GM21381 (cell line): ENCODE measurements around the gene GSTO2.

ENCODE experiments used
- ATAC-seq: cut with Tn5 transposase; IDR thresholded peaks from one replicate; pipeline ENCODE4 v1.9.1; 2021; ENCODE audit warnings: mild to moderate bottlenecking, moderate library complexity; ENCODE audit not compliant: unreplicated experiment

The GSTO2 gene

DNA sequence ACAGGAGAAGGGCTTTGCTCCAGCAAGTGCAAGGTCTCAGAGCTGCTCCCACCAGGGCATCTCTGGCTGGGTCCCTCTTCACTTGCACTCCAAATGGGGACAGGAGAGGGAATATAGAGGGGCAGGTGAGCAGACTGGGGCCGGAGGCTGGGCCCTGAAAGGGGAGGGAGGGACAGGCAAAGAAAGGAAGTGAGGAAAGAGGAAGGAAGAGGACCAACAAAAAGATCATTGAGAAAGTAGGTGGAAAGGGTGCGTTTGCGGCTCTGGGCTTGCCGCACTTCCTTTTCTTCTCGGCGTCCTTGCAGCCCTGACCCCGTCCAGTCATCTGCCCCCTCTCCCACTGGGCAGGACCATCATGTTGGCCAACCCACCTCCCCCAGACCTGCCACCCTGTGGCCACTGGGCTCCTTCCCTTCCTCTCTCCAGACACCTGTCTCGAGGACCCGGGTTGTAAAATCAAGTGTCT is 55.3 kb downstream of the GSTO2 start:
- ATAC-seq = no peak

DNA sequence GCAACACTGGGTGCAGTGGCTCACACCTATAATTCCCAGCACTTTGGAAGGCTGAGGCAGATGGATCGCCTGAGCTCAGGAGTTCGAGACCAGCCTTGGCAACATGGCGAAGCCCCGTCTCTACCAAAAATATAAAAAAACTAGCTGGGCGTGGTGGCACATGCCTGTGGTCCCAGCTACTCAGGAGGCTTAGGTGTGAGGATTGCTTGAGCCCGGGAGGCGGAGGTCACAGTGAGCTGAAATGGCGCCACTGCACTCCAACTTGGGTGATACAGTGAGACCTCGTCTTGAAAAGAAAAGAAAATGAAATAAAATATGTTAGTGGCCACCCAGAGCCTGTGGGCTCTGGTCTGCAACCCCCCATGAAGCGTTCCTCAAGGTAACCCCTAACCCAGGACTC is 55.9 kb downstream of the GSTO2 start:
- no peak for ATAC-seq

DNA sequence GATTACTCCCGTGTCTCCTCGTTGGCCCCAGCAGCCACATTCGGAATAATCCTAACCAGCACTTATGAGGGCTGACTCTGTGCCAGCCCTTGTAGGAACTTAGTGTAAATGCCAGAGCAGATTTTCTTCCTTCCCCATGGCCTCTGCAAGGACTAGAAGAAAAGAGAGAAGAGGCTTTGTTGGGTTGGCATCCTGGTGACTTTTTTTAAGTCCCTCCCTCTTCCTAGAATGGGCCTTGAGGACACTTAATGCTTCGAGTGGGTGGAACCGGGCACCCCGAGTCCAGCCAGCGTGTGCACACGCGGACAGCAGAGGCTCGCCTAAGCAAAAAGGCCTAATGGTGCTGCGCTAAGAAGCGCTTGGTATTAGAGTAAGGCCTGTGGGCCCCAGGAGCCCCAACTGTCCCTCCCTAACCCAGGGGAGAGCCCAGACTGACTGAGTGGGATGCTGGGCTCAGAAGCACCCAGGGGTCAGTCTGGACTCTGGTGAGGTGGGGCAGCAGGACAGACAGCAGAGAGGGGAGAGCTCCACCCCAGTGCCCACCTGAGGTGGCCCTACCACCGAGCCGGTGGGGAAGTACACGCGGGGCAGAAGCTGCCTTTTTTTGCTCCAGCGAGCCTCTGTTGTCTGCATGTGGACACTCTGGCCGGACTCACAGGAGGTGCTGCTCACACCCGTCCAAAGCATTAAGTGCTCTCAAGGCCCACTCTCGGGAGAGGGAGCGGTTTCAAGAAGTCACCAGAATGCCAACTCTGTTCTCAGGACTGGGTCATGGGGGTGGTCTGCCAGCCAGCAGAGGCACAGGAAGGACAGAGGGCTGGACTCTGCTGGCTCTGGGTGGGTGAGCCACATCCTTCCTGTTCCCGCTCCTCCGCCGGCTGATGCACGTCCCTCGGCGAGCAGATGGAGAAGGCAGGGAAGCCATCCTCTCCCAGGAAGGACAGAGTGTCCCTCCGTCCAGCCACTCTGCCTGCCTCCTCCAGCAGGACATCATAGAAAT is 56.8 kb downstream of the GSTO2 start:
- ATAC-seq = no peak

DNA sequence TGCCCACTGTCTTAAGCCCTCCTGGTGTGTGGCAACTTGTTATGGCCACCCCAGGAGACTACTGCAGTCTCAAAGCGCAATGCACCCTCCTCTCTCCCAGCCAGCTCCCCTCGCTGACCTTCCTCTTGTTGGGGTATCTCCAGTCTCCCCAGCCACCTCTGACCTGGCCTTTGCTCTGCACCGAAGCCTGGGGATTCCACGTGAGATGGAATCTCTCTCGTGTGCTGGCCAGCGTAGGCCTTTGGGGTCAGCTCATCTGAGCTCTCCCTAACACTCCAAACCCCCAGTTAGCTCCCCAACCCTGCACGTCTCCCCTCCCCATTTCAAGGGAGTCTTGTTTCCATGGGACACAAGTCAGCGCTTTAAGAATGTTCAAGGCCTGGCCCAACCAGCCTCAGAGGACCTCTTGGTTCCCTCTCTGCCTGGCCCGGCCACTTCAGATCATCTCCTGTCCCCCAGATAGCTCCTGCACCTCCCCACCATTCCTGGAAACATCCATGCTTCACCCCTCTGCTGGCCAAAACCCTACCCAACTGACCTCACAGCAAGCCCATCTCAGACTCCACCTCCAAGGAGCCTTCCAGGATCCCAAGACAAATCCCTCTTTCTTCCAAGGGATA is 58.1 kb downstream of the GSTO2 start:
- no peak for ATAC-seq

DNA sequence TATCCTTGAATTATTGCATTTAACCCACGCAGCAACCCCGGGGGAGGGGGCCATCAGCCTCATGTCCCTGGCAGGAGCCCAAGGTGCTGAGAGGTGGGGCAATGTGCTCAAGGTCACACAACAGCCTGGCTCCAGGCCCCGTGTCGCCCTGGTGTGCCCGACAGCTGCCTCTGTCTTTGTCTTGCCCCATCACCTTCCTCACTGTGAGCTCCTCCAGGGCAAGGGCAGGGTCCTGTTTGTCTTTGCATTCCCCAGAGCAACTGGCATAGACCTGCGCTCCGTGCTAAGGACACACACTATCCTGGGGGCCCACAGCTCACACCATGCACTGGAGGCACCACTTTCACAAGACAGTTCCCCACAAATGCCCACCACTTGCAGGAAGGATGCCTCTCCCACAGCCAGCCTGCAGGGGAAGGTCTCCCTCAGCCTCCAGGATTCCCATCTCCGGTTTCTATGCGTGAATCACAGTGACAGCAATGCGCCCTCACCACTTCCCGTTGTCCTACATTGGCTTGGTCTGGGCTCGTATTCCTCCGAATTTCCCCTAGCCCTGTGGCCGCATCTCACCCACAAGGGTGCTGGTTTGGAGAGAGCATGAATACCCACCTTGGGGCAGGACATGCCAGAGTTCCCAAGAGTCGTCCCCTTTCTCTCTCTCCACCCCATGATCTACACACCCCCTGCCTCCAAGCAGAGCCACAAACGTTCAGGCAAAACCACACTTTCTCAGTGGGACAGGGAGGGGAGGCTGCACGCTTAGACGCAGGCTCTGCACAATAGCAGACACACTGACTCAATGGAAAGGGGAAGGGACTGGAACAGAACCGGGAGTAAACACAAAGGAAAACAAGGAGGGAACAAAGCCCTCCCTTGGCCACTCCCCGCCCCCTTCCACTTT is 59.0 kb downstream of the GSTO2 start:
- no peak for ATAC-seq

DNA sequence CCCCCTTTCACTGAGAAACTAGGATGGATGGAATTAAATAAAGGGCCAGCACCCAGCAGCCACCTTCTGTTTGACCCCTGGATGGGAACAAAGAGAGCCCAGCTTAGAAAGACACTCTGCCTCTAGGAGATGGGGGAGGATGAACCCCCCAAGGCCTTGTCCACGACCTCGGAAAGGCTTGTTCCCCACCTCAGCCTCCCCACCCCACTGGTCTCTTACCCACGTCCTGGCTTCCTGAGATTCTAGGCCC is 59.6 kb downstream of the GSTO2 start:
- no peak for ATAC-seq

DNA sequence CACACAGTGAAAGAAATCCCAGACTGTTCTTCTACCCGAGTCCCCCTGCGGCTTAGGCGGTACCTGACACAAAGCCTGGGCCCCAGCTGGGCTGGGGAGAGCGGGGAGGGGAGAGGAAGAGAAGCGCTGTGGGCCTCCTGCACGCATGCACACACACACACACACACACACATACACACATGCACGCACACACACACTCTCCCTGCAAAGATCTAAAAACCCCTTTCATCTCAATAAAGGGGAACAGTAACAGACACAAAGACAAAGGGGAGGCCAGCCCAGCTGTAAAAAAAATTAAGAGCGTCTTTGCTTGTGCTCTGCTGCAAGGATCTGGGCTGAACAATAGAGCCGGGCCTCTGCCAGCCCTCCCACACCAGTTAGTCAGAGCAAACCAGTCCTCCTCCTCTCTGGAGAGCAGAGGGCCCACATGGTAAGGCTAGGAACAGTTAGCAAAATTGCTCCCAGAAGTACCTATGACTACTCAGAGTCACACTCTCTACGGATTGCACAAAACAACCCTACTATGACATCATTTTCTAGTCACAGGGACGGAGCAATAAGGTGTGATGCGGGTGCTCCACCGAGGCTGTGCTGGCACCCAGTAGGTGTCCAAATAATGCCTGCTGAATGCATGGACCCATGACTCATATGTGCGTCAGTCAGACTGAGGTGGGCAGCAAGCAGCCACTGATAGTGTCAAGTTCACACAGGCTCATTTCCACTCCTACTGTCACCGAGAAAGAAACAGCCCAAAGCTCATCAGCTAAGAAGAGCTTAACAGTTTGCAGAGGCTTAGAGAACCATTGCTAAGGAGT is 60.1 kb downstream of the GSTO2 start:
- ATAC-seq = no peak

DNA sequence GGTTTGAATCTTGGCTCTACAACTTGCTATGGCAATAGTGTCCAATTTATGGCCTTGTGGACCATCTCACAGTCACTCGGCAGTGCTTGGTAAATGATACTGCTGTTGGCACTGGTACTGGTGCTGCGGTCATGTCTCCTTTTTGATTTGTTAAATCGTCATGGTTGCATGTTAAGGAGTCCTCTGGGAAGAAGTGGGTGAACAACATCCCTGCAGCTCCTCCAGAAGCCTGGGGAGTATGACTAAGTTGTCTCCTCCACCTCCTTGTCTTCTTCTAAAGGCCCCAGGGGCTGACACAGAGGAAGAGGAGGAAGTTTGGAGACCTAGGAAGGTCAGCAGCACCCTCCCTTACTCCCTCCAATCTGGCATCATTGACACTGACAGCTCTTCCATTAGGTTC is 60.8 kb downstream of the GSTO2 start:
- ATAC-seq = no peak

DNA sequence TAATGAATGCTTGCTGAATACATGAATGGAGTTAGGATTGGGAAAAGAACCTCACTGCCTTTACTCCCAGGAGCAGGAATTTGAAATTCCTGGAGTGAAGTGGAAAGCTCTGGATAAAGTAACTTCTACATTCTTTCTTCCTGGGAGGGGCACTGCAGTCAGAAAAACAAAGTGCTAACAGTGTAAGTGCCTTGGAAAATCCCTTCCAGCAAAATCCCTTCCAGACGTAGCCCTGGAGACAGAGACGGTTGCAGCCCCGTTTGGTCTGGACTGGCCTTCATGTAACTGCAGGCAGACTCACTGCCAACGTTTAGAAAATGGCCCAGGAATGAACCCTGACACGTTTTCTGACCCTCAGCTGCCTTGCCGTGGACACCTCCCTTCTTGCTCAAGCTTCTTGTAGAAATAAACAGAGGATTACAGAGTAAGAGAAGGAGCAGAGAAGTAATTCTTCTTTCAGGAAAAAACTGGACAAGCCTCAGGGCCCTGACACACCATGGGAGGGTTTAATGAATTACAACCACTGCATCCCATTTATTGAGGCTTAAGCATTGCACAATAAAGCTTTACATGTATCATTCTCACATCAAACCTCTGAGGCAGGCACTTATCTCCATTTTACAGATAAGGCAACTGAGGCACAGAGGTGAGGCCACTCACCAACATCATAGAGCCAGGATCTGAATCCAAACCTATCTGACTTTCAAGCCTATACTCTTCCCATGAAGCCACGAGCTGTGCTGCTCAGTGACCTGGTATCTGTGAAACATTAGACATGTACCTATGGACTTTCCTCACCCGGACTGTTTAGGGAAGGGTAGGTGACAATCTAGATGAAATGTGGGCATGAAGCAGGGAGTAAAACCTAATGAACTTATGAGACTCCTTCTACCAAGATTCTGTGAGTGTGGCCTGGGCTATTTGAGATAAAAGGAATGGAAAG is 61.5 kb downstream of the GSTO2 start:
- no peak for ATAC-seq

DNA sequence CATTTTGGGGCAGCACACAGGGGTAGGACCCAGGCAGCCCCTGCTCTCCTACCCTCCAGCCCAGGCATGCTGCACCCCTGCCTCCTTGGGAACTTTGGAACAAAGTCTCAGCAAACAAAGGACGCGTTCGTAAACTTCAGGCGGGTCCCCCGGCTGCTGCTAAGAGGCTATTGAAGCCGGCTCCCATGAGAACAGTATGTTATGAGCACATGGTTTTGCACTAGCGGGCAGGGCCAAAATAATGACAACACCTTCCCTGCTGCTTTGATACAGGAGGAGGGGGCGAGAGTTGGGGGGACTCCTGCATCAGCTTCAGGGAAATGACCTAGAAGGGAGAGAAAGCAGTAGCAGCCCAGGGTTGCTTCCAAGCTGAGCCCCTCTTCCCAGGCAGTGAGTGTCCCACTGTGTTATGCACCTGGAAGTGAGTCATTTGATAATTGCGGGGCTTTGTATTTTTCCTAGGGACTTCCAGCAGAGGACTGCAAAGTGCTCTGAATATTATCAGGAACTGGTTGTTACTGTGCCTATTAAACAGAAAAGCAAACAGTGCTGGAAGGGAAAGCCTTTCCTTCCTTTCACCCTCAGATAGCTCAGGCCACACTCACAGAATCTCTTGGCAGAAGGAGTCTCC is 62.3 kb downstream of the GSTO2 start:
- ATAC-seq = no peak

DNA sequence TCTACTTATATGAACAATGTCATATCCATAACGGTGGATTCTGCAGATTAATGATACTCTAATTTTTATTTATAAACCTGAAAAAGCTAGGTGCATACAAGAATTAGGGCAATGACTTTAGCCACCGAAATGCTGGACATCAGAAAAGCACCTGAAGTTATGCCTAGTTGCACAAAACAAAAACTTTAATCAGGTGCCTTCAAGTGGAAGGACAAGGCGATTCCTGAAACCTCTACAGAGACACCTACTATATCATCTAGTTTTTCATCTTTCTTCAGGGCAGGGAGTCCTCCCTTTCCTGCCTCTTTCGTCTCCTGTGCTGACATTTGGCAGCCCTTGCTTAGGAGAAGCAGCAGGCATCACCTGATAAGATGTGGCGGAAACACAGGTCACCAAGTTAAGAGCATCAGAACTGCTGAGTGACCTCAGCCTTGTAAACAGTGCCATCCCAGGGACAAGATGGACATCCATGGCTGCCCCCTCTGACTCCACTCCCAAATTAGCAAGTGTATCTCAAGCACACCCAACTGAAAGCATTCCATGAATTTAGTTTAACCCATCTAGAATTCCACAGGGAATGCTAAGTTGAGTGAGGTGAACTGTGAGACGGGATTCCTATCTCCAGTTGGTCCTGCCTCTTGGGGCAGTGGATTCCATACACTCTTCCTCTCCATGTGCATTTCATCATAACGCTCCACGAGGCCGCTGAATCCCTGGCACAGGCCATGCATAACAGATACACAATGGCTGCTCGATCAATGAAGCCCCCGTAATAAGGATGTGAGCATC is 63.5 kb downstream of the GSTO2 start:
- no peak for ATAC-seq

DNA sequence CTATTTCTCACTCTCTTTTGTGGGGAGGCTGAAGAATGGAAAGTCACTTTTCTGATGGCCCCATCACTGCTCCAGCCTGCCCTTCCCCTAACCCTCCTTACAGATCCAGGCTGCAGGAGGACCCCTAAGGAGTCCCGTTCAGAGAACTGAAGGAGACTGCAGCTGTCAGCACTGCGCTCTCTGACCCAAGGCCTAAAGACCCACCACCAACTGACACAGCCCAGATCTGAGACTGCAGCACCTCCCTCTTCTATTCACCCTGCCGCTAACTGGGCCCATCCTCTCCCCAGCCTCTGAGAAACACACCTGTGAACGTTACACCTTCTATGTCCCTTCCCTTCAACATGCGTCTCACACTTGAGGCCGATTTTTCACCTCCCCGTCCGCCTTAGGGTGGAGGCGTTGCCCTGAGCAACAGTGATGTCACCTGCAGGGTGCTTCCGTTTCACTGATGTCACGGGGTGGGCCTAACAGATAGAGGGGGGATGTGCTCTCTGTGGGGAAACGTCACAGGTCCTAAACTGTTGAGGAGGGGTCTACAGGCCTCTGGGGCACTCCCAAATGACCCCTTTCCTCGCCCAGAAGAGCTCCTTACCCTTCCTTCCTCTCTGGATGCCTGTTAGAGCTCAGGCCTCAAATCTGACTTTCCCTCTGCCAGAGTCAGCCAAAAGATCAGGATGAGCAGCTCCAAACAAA is 64.2 kb downstream of the GSTO2 start:
- ATAC-seq = no peak

DNA sequence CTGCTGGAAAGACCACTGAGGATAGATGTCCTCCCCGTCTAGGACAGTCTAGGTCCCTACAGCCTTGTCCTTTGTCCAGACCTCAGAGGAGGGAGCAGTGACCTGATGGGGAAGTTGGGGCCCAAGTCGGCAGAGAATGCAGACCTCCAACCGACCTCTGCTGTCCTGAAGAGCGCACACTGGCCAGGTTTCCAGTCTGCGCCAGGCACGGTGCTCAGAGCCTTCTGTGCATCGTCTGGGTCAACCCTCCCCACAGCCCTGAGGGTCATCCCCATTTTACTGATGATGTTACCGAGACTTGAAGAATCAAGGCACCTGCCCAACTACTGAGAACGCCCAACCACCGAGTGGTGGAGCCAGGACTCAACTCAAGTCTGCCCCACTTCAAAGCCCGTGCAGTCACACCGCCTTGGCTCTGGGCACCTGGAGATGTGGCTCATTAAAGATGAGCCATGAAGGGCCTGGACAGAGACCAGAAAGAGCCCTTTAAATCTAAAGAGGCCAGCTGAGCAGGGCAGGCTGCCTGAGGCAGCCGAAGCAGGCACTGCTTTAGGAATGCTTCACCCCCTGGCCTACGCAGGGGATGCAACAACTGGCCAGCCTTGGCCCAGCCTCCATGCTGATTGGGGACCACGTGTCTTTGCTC is 64.9 kb downstream of the GSTO2 start:
- ATAC-seq = no peak

DNA sequence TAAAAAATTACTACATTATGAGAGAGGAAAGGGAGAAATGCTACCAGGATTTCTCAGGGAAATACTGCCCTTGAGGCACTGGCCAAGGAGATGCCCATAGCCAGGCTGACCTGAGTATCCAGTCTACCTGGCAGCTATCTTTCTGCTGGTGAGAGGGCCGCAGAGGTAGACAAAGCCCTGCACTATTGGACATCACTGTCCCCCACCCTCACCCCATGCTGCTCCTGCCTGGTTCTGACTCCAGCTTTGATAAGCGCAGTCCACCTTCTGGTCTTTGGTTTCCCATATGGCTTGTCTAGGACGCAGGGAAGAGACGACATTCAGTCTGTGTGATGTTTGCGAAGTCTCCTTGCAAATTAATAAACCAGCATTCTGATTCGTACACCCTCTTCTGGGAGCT is 65.6 kb downstream of the GSTO2 start:
- no peak for ATAC-seq

DNA sequence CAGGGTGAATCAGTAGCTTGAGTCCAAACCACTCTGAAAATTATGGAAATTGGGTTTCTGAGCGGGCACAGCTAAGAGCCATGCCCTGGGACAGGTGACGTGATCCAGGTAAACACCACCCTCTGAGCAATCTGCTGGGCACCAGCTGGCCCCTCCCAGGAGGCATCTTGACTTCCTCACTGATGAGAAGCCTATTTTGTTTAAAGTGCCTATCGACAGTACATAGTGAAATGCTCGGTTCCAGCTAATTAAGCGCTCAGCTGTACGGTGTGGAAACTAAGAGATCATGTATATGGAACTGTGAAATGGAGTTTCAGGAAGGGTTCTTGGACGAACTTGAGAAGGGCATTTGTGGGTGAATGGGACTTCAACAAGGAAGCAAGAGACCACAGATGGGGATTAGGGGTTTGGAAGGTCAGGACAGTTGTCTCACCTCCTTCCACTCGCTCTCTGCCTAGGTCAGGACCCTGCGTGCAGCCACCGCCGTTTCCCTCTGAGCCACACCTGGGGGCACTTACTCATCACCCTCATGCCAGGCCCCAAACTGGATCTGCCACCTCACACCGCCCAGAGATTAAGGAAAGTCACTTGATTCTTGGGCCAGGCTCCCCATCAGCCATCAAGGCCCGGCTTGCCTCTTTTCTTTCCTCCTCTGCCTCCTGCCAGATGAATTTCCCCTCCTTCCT is 66.1 kb downstream of the GSTO2 start:
- no peak for ATAC-seq

DNA sequence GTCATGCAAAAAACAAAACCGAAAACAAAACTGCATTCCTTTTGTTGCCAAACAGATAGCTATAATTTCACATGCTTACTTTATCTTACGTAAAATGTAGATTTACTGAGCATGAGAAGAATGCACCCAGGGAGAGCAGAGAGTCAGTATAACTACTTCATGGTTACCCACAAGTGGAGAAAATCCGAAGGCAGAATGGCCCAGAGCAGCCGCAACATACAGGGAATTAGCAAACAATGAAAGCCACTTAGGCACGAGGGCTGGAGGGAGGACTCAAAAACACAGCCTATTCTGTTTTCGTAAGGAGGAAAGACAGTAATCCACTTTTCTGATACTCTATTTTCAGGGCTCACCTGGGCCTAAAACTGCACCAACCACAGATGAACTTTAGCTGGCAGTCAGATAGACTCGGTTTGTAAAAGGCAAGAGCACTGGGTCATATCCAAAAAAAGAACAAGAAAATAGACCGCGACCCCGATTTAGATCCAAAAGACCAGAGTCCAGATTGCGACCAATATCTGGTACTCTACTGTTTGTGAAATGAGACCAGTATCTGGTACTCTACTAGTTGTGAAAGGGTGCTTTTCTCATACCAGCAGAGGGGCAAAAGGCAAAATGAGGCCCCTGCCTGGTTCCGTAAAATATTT is 68.0 kb downstream of the GSTO2 start:
- ATAC-seq = peak; percentile 11
